WTC11 (cell line): ENCODE measurements around the gene RHOH. TPM values are rescaled to one million over a fixed set of nuclear protein-coding genes. Genes with fewer than 3 reads are reported as not detected.

ENCODE experiments used
- ATAC-seq: fragments of 200-7000 bp; cut with Tn5 transposase; 2 replicates; pipeline ENCODE4 v1.10.0; 2021; ENCODE audit warnings: mild to moderate bottlenecking, moderate library complexity
- CTCF ChIA-PET: fragments of 300-600 bp; sonication (Branson Sonifier 250); formaldehyde crosslinking; loops from one replicate; lab custom pipeline; 2021; ENCODE audit warnings: antibody characterized with exemption; lab: Charles Lee
- POLR2A ChIA-PET: fragments of 350-600 bp; sonication (Branson Sonifier 250); formaldehyde crosslinking; loops from one replicate; lab custom pipeline; 2021; ENCODE audit warnings: antibody characterized with exemption; lab: Charles Lee
- DNase-seq: peaks from one replicate; pipeline ENCODE4 v3.0.0; 2021; ENCODE audit warnings: low spot score
- H3K27ac Mint-ChIP-seq: 2 replicates; pipeline ENCODE4 v1.8.0; 2021; ENCODE audit warnings: mixed read lengths
- H3K27me3 Mint-ChIP-seq: 2 replicates; pipeline ENCODE4 v1.8.0; 2021; ENCODE audit warnings: low read depth, mild to moderate bottlenecking, moderate library complexity, mixed read lengths
- H3K36me3 Mint-ChIP-seq: 2 replicates; pipeline ENCODE4 v1.8.0; 2021; ENCODE audit warnings: mixed read lengths
- H3K4me1 Mint-ChIP-seq: 2 replicates; pipeline ENCODE4 v1.8.0; 2022; ENCODE audit warnings: mixed read lengths
- H3K4me3 Mint-ChIP-seq: 2 replicates; pipeline ENCODE4 v1.8.0; 2021; ENCODE audit warnings: mild to moderate bottlenecking, moderate library complexity, mixed read lengths
- H3K9me3 Mint-ChIP-seq: 2 replicates; pipeline ENCODE4 v1.8.0; 2021; ENCODE audit warnings: mixed read lengths
- AR ChIP-seq: fragments of 250-450 bp; sonication (Bioruptor Pico); IDR thresholded peaks from 2 replicates; pipeline ENCODE4 v1.9.0; 2021; ENCODE audit warnings: mild to moderate bottlenecking
- CDX4 ChIP-seq: fragments of 250-450 bp; sonication (Bioruptor Pico); IDR thresholded peaks from 2 replicates; pipeline ENCODE4 v1.9.0; 2021; ENCODE audit warnings: moderate library complexity, mild to moderate bottlenecking, inconsistent platforms, borderline replicate concordance
- E2F4 ChIP-seq: sonication (generic); formaldehyde crosslinking; IDR thresholded peaks from 2 replicates; pipeline ENCODE4 v1.8.1; 2022; ENCODE audit warnings: low read depth, mild to moderate bottlenecking, moderate library complexity, missing genetic modification reagents, borderline replicate concordance
- ELF4 ChIP-seq: sonication (generic); formaldehyde crosslinking; IDR thresholded peaks from 2 replicates; pipeline ENCODE4 v1.8.1; 2022; ENCODE audit warnings: low read depth, mild to moderate bottlenecking, moderate library complexity, missing genetic modification reagents
- ESRRA ChIP-seq: sonication (generic); formaldehyde crosslinking; IDR thresholded peaks from 2 replicates; pipeline ENCODE4 v1.8.1; 2022; ENCODE audit warnings: mild to moderate bottlenecking, missing genetic modification reagents, borderline replicate concordance
- KAT7 ChIP-seq: sonication (generic); formaldehyde crosslinking; IDR thresholded peaks from 2 replicates; pipeline ENCODE4 v1.8.1; 2023; ENCODE audit warnings: missing genetic modification reagents, mild to moderate bottlenecking, borderline replicate concordance
- MXD4 ChIP-seq: fragments of 250-450 bp; sonication (Bioruptor Pico); IDR thresholded peaks from 2 replicates; pipeline ENCODE4 v1.8.0; 2021; ENCODE audit warnings: mild to moderate bottlenecking, moderate library complexity, borderline replicate concordance
- MYBL2 ChIP-seq: sonication (generic); formaldehyde crosslinking; IDR thresholded peaks from 2 replicates; pipeline ENCODE4 v1.8.1; 2023; ENCODE audit warnings: mild to moderate bottlenecking, moderate library complexity, missing genetic modification reagents
- NR2C2 ChIP-seq: sonication (generic); formaldehyde crosslinking; IDR thresholded peaks from 2 replicates; pipeline ENCODE4 v1.8.0; 2022; ENCODE audit warnings: mild to moderate bottlenecking, missing genetic modification reagents
- OVOL2 ChIP-seq: fragments of 250-450 bp; sonication (Bioruptor Pico); IDR thresholded peaks from 2 replicates; pipeline ENCODE4 v1.9.0; 2021; ENCODE audit warnings: mild to moderate bottlenecking, borderline replicate concordance
- PRRX2 ChIP-seq: fragments of 250-450 bp; sonication (Bioruptor Pico); IDR thresholded peaks from 2 replicates; pipeline ENCODE4 v1.8.0; 2021; ENCODE audit warnings: mild to moderate bottlenecking
- RELA ChIP-seq: sonication (generic); formaldehyde crosslinking; IDR thresholded peaks from 2 replicates; pipeline ENCODE4 v1.8.1; 2022; ENCODE audit warnings: missing genetic modification reagents, mild to moderate bottlenecking, borderline replicate concordance
- SOX15 ChIP-seq: fragments of 250-450 bp; sonication (Bioruptor Pico); IDR thresholded peaks from 2 replicates; pipeline ENCODE4 v1.9.0; 2021; ENCODE audit warnings: mild to moderate bottlenecking
- SP1 ChIP-seq: sonication (generic); formaldehyde crosslinking; conservative IDR thresholded peaks from 2 replicates; pipeline ENCODE4 v1.8.1; 2022; ENCODE audit warnings: missing genetic modification reagents
- TEAD4 ChIP-seq: sonication (generic); formaldehyde crosslinking; IDR thresholded peaks from 2 replicates; pipeline ENCODE4 v1.8.0; 2022; ENCODE audit warnings: mild to moderate bottlenecking, missing genetic modification reagents
- ZNF219 ChIP-seq: sonication (generic); formaldehyde crosslinking; IDR thresholded peaks from 2 replicates; pipeline ENCODE4 v1.8.0; 2023; ENCODE audit warnings: missing genetic modification reagents, mild to moderate bottlenecking, borderline replicate concordance
- ZNF425 ChIP-seq: fragments of 250-450 bp; sonication (Bioruptor Pico); conservative IDR thresholded peaks from 2 replicates; pipeline ENCODE4 v1.9.0; 2021; ENCODE audit warnings: mild to moderate bottlenecking
- total RNA-seq: library from RNA; stranded (reverse); gene quantifications from 3 replicates; pipeline ENCODE4 v1.2.3, GENCODE V29; 2021

Gene RHOH
- total RNA-seq, 1 experiment from 2014 or later = 8.7 TPM

DNA sequence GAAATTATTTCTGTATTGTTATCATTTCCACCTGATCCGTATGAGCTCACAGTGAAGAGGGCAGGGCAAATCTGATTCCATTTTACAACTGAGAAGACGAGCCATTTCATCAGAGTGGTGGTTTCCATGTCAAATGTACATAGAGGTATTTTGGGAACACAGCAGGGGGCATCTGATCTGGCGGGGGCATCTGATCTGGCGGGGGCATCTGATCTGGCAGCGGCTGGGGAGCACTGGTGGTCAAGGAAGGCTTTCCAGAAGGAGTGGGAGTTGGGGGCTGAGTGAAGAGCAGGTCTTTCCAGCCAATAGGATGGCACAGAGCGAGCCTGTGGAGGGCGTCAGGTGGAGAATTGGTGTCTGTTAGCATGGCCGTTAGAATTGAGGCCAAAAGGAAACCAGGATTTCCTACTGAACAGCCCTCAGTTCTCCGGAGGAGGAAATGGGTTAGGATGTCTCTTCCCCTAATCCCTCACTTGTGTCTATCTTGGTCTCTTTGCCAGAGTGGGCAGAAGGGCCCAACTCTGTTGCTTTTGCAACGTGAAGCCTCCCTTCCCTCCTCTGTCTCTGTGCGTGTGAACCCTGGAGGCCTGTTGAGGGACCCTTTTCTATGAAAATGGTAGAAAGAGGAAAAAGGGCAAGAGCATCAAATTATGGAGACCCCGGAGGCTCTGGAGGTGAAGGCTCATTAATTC lies 41.3 kb downstream of the RHOH start (continued):
- TF ChIP-seq AR = no peak
- no peak for TF ChIP-seq CDX4 (CRISPR knock-in tag)
- TF ChIP-seq ZNF425 = no peak
- TF ChIP-seq OVOL2 = no peak
- TF ChIP-seq ELF4 = no peak
- no peak for TF ChIP-seq E2F4 (CRISPR knock-in tag)
- TF ChIP-seq ESRRA = no peak
- TF ChIP-seq, all 79 proteins: peak for 0

DNA sequence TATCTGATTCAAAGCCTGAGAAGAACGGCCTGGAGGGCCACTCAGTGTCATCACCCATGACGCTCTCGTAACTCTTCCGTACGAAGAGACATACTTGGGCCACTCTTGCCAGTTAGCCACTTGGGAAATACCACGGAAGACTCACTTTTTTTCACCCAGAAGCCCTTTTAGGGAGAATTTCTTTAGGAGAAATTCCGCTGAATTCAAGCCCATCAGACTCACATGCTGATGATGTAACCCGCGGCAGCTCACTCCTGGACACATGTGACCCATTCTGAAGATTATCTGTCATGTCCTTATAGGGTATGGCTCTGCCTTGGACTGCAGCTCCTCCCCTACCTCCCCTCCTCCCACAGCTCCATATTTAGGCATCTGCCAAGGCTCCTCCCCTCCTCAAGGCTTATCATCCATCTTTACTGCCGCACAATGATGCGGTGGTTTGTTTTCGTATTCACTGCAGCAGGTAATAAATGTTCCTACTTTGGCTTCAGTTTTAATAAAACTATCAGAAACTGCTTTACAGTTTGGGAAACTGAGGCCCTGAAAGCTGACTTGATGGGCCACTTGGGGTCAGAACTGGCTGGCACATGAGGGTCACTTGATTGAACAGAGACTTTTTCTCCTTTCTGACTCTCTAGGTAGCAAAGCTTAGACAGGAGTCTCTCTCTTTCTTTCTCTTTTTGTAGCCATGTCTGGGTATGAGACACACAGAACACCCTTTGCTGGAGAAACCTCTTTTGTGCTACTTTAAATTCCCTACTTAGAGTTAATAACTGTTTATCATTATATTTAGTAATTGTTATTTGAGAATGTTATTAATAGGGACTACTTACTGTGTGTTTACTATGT lies 42.1 kb downstream of the RHOH start:
- ATAC-seq (peak; percentile 96), DNase-seq (no peak)
- Mint-ChIP-seq H3K9me3 (no peaks in the 10 kb centered on the region), H3K27me3 (no peaks in the 10 kb centered on the region), H3K27ac (peak overlapping the region; percentile 53), H3K4me3 (no peak overlapping the region), H3K36me3 (peaks cover 5% of the 10 kb centered on the region), H3K4me1 (0 out of 2 replicates have a peak, but pooled peaks cover 7% of the 10 kb centered on the region)
- POLR2A ChIA-PET = no interaction called here
- CTCF ChIA-PET = interaction anchor here (1.0 kb wide), 1 partner anchor 86 kb away, joined by 4 read pairs; no protein-coding TSS in a partner anchor
- no peak for TF ChIP-seq RELA (CRISPR knock-in tag)
- no peak for TF ChIP-seq ZNF219 (CRISPR knock-in tag)
- no peak for TF ChIP-seq KAT7
- TF ChIP-seq SOX15 (CRISPR knock-in tag) = no peak
- TF ChIP-seq NR2C2 (CRISPR knock-in tag) = no peak
- TF ChIP-seq TEAD4 (CRISPR knock-in tag) = no peak
- no peak for TF ChIP-seq PRRX2 (CRISPR knock-in tag)
- no peak for TF ChIP-seq MYBL2
- no peak for TF ChIP-seq MXD4 (CRISPR knock-in tag)
- TF ChIP-seq SP1 (CRISPR knock-in tag) = no peak
